Nucleus accumbens (tissue), 56 donors: ENCODE measurements around the gene MREG.
"Not testable (repeated sequence)": the region's sequence is repeated elsewhere in the genome, so short reads cannot be mapped to it uniquely, and the experiment has no call there.

Source experiments
- DNase-seq, 56 donors: peaks; one replicate each; lab custom pipeline; 2025; lab: John Stamatoyannopoulos, UW

The MREG gene

DNA sequence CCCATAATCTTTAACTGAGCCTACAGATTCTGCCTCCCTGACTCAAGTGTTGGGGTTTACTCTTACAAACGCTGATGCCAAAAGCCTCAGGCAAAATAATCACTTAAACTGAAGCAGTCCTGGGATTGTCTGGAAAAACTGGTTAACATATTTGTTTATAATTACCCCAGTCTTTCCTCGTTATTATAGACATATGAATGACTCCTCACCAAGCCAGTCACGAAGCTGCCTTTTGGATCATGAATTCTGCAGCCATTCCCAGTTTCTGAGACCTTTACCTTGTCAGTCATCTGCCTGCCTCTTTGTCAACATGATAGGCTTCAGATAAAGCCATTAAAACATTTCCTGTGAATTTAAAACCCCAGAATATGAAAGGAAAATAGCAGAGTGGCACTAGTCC is 46.4 kb downstream of the MREG start:
- no peak for DNase-seq

DNA sequence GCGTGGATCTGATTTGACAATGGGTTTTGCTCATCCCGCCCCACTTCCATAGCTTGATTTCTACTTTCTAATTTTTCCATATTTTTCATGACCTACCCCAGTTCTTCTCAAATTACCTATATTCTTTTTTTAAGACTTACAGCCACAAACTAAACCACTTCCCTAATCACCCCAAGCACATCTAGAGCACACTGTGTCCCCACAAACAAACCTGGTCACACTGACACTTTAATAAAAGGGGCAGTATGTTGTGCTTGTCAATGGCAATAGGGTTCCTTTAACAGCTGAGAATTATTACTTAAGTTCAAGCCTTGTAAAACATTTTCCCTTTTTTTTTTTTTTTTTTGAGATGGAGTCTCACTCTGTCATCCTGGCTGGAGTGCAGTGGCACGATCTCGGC is 47.1 kb downstream of the MREG start:
- no peak for DNase-seq

DNA sequence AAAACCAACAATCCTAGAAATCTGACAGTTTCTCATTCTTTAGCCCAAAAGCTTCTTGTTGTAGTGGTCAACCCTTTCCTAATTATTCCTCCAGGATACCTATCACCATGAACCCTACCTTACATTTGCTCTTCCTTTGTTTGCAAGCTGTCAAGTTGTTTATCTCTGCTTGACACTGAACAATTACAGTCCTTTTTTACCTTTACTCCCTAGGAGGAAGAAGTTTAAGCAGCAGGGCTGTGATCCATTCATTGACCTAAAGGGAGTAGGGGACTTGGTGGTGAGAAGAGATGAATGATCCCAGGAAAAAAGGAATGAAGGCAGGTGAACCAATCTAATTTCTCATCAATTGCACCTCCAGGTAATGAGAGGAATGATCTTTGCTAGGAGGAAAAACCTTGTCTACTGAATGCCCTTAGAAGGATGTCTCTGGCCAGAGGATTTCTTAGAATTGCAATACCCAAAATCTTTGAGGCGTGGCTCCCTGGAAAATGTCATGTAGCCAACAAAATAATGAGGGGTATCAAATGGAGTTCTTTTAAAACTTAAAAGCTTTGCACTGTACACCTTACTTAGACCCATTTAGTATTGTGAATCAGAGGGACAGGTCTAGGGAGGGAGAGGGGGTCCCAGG is 47.7 kb downstream of the MREG start:
- no peak for DNase-seq

GRCh38 chr2:215961981-215962380 is 51.4 kb downstream of the MREG start:
- DNase-seq: peak in 4 of 56 donors; percentile 7 to 34 (median 10)

DNA sequence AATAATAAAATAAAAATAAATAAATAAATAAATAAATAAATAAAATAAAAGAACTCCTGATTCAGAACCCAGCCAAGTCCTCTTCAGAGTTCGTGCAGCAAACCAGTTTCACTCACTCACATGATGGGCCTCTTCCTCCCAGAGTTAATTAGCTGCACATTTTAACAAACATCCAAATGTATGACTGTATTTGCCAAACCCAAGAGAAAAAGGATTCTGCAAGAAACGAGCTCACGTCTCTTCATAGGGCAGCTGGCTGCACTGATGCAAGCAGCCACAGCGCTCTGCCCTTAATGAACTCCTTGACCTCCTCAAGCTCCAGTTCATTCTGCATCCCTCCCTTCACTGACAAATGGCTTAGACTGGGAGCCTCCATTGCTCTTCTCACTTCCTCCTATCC is 55.1 kb downstream of the MREG start:
- no peak for DNase-seq

GRCh38 chr2:215957354-215958122 is 55.8 kb downstream of the MREG start:
- not testable (repeated sequence) for DNase-seq

- no peak for DNase-seq
Measured at GRCh38 chr2:215952860-215953637, 60.3 kb downstream of the MREG start.

DNA sequence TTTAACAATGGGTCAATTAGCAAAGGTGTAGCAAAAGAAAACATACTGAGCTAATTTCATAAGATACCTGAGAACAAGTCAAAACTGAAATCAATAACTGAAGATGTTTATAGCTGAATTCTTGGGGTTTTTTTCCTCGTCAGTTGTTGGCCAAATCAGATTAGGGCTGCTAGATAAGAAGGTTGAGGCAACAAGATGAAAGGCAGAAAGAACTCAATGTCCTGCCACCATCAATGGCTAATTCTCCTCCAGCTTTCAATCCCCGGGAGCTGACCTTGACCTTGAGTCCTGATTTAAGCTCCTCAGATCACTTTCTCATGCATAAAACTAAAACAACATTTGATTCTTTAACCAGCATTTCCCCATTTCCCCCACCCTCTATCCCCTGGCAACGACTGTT is 61.8 kb downstream of the MREG start:
- no peak for DNase-seq

DNA sequence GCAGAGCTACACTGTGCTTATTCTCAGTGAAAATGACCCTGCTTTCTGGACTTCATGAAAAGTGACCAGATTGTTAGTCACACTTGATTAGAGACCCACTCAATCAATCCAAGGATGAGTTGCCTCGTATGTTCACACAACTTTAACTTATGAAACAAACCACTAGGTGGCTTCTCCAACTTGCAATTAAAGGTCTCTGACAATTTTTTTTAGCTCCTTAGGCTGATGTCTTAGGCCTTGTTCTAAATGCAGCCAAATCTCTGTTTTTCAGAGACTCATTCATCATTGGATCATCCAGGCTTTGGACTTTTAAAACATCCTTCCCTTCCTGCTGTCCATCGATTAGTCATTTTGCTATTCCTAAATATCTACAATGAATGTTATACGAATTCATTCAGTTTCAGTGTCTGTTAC is 63.4 kb downstream of the MREG start:
- DNase-seq: no peak

GRCh38 chr2:215948051-215948450 is 65.3 kb downstream of the MREG start:
- no peak for DNase-seq

GRCh38 chr2:215946586-215946985 is 66.8 kb downstream of the MREG start:
- DNase-seq: no peak

- DNase-seq: no peak
Measured at GRCh38 chr2:215942194-215942593, 71.2 kb downstream of the MREG start.

GRCh38 chr2:215941726-215942125 is 71.6 kb downstream of the MREG start:
- no peak for DNase-seq

DNA sequence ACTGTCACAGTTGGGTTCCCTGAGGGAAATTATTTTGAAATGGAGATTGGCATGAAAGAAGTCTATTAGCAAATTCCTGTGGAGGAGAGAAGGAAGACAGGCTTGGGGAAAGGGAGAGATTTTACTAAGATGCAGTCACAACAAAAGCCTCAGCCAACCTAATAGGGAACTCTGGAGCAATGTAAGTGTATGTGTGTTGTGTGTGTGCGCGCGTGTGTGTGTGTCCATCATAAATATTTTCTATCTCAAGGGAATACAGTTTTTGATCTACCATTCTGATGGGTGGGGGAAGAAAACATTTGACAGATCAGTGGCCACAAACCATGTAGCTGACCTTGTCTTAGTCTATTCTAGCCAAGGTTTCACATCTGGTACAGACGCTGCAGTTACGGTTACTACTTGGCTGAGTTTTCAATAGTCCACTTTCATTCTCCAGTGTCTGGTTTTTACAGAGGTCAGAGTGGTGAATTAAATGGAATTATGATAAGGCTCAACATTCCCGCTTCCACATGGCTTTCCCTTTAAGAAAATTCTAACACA is 72.6 kb downstream of the MREG start:
- DNase-seq: no peak

- no peak for DNase-seq
Measured at GRCh38 chr2:215937190-215937589, 76.2 kb downstream of the MREG start.

DNA sequence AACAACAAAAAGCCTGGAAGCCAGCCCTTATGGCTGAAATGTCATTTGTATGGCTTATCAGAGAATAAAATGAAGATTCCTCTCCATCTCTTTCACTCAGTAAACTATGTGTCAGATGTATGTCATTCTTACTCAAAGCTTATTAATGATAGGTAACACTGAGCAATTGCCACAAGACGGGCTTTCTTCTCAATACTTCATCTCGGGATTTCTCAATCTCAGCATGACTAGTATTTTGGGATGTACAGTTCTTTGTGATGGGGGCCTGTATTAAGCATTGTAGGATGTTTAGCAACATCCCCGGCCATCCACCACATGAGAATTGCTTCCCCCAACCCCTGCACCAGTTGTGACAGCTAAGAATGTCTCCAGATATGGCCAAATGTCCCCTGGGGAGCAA is 80.2 kb downstream of the MREG start:
- no peak for DNase-seq

DNA sequence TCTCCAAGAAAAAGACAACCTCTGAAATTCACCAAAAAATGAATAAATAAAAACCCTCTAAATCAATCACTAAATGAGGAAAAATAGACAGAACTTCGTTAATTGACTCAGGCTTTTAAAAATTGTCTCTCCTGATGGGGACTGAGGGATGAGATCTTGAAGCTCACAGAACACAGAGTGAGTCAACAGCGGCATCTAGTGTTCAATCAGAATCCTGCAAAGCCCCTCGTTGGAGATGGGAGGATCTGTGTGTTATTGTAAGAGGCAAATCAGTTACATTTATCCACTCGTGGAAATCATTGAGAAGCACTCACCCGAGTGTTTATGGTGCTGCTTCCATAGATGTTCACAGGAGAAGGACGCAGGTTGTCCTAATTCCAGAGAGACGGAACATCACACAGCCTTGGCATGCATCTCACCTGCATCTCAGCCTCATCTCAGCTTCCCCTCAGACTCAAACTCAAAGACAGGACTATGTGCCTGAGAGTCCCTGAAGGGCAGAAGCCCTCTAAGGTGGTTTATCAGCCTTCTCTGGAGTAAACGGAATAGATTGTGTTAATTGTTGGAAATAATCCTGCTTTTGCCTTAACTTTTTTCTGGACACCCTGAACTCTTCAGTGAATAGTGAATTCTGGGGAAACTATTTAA is 82.0 kb downstream of the MREG start:
- peak in 43 of 56 donors; percentile 1 to 82 (median 35) for DNase-seq

DNA sequence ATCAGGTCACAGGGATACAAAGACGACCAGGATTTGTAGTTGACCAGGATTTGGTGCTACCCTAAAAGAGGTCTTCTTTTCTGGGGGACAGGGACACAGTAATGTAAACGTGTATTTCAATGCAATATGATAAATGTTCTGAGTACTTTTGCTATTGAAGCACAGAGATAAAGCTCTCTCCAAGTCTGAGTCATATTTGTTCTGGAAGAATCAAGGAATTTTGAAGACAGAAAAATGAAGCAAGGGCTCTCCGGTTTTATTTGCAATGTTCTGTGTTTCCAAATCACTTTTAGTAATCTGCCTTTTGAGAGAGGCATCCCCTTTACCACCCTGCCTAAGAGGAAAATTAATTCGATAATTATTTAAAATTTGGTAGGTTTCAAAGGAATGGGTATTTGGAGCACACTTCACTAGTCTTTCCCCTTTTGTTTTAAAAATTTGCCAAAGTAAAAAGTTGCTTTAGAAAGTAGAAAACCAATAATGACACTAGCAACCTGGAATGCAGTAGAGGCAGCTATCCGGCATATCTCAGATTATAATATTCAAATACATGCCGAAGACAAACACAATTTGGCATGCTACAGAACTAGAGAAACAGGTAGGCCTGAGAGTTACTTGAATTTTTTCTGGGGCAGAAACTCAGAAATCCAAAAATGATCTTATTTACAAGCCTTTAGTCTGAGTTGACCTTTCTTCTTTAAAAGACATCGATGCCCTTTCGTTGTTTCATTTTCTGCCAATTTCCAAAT is 82.7 kb downstream of the MREG start:
- no peak for DNase-seq

GRCh38 chr2:215929602-215930335 is 83.6 kb downstream of the MREG start:
- no peak for DNase-seq
